Suprapubic skin (tissue), 4 donors: ENCODE data around the gene TTLL3. TPM values are rescaled to one million over a fixed set of nuclear protein-coding genes. Genes with fewer than 3 reads are reported as not detected.

Experiments used
- DNase-seq, 2 donors: peaks; one replicate each; pipeline ENCODE4 v3.0.0-alpha.2; 2019; ENCODE audit warnings: low spot score in 2 of 2
- H3K27ac ChIP-seq: fragments of 200-600 bp; sonication (generic); one replicate; pipeline ENCODE4 v1.5.1; 2019
- H3K27me3 ChIP-seq: fragments of 200-600 bp; sonication (generic); one replicate; pipeline ENCODE4 v1.5.1; 2019
- H3K36me3 ChIP-seq: fragments of 200-600 bp; sonication (generic); one replicate; pipeline ENCODE4 v1.5.1; 2019
- H3K4me1 ChIP-seq: fragments of 200-600 bp; sonication (generic); one replicate; pipeline ENCODE4 v1.5.1; 2019
- H3K4me3 ChIP-seq: fragments of 200-600 bp; sonication (generic); one replicate; pipeline ENCODE4 v1.5.1; 2019; ENCODE audit warnings: mild to moderate bottlenecking
- H3K9me3 ChIP-seq: fragments of 200-600 bp; sonication (generic); one replicate; pipeline ENCODE4 v1.5.1; 2019
- CTCF ChIP-seq, 2 donors: fragments of 200-600 bp in 1 of 2; fragments of 450-650 bp in 1 of 2; sonication (generic) in 1 of 2; IDR thresholded peaks; one replicate each; pipeline ENCODE4 v1.5.1; 2016 to 2019; ENCODE audit warnings: antibody characterized with exemption in 2 of 2, mild to moderate bottlenecking in 1 of 2, moderate library complexity in 1 of 2
- POLR2AphosphoS5 ChIP-seq, 3 donors: sonication (generic); formaldehyde crosslinking; IDR thresholded peaks; one replicate each; pipeline ENCODE4 v1.6.1; 2017; ENCODE audit warnings: antibody characterized with exemption in 3 of 3
- WGBS: methylation state at CpG from one replicate; pipeline ENCODE4 v1.1.5; 2018; 5-methylcytosine and 5-hydroxymethylcytosine counted together
- total RNA-seq, 4 donors: library from RNA; depleted of rRNA; stranded (reverse); fragments of >200 nt; gene quantifications; one replicate each; pipeline ENCODE4 v1.1.0, GENCODE V29; 2016

Gene TTLL3
- total RNA-seq, 4 donors from 2014 or later, result 42.4 to 286 (median 83.3) TPM

- H3K4me1 ChIP-seq, result peaks cover 15% of the 10 kb centered on the region
- no peak for DNase-seq
- no peaks in the 10 kb centered on the region for H3K9me3 ChIP-seq
- H3K36me3 ChIP-seq, result no peaks in the 10 kb centered on the region
- H3K4me3 ChIP-seq, result no peak overlapping the region
- H3K27me3 ChIP-seq, result no peaks in the 10 kb centered on the region
- H3K27ac ChIP-seq, result peak overlapping the region; percentile 79
- WGBS, result 51% methylated on average over 11 of the region's 11 CpGs
- TF ChIP-seq POLR2AphosphoS5 (IDR thresholded peaks at IDR 0.05), result peak in 1 of 3 donors; percentile 49
- TF ChIP-seq CTCF (IDR thresholded peaks at IDR 0.05), result no peak
Measured at GRCh38 chr3:9884555-9885165, 74.6 kb downstream of the TTLL3 start.

Other genes with a start within 250 kb of the TTLL3 start
- 10 to 100 TPM; 27.9 to 45.3 (median 32.7) TPM for gene MTMR14, start 160.8 kb upstream of the TTLL3 start, total RNA-seq
- gene CPNE9, start 106.4 kb upstream of the TTLL3 start, total RNA-seq, result 1 to 10 TPM in 2 of 4 donors, under 1 TPM in 2; 0.49 to 3.4 (median 2.1) TPM
- gene BRPF1, start 78.5 kb upstream of the TTLL3 start, total RNA-seq, result 10 to 100 TPM; 24.6 to 35.6 (median 29.4) TPM
- 10 to 100 TPM; 15.7 to 29.6 (median 25.5) TPM for gene OGG1, start 60.3 kb upstream of the TTLL3 start, total RNA-seq
- gene CAMK1, start 40.3 kb upstream of the TTLL3 start, total RNA-seq, result 10 to 100 TPM in 1 of 4 donors, 1 to 10 TPM in 3; 3.3 to 13.0 (median 5.2) TPM
- gene TADA3, start 17.8 kb upstream of the TTLL3 start, total RNA-seq, result 10 to 100 TPM; 27.6 to 45.0 (median 38.8) TPM
- 100 to 1,000 TPM; 107 to 132 (median 124) TPM for gene ARPC4, start 17.2 kb upstream of the TTLL3 start, total RNA-seq
- 10 to 100 TPM; 34.8 to 46.5 (median 42.1) TPM for gene RPUSD3, start 33.7 kb downstream of the TTLL3 start, total RNA-seq
- 10 to 100 TPM; 12.5 to 34.7 (median 26.1) TPM for gene CIDEC, start 70.0 kb downstream of the TTLL3 start, total RNA-seq
- gene JAGN1, start 80.3 kb downstream of the TTLL3 start, total RNA-seq, result 10 to 100 TPM; 29.5 to 71.3 (median 49.8) TPM
- 100 to 1,000 TPM in 1 of 4 donors, 10 to 100 TPM in 3; 49.2 to 116 (median 77.8) TPM for gene IL17RE, start 92.6 kb downstream of the TTLL3 start, total RNA-seq
- gene IL17RC, start 106.8 kb downstream of the TTLL3 start, total RNA-seq, result 100 to 1,000 TPM in 3 of 4 donors, 10 to 100 TPM in 1; 92.5 to 185 (median 137) TPM
- gene CRELD1, start 123.6 kb downstream of the TTLL3 start, total RNA-seq, result 10 to 100 TPM; 18.9 to 46.7 (median 26.0) TPM
- 1 to 10 TPM; 2.5 to 6.1 (median 3.0) TPM for gene PRRT3, start 142.1 kb downstream of the TTLL3 start, total RNA-seq
- gene EMC3, start 176.6 kb downstream of the TTLL3 start, total RNA-seq, result 10 to 100 TPM; 41.8 to 82.1 (median 77.5) TPM
- gene FANCD2, start 216.2 kb downstream of the TTLL3 start, total RNA-seq, result 10 to 100 TPM in 2 of 4 donors, 1 to 10 TPM in 2; 4.9 to 23.2 (median 10.5) TPM